GM18951 (cell line): ENCODE measurements around the gene ZNF778.

Experiments used
- POLR2A ChIP-seq: IDR thresholded peaks from 4 replicates; pipeline ENCODE4 v1.6.1; 2011; ENCODE audit warnings: mild to moderate bottlenecking; ENCODE audit not compliant: insufficient read length, insufficient read depth; ENCODE audit errors: extremely low read depth
- in situ Hi-C: fragments of 300-500 bp; cut with MboI; formaldehyde crosslinking; loops from one replicate; pipeline ENCODE4 v1.12.0; 2022; ENCODE audit warnings: low sequenced_read_pairs, mixed read lengths, inconsistent platforms; ENCODE audit not compliant: unreplicated experiment

Gene ZNF778

GRCh38 chr16:89202422-89203215 is 14.9 kb upstream of the ZNF778 start:
- no peak for TF ChIP-seq POLR2A
- in situ Hi-C loops, result loop anchor here (25.0 kb wide), 1 partner anchor 390 kb away; the partner anchor contains the start of genes APRT and CDT1

- no peak for TF ChIP-seq POLR2A
- in situ Hi-C loops, result loop anchor here (25.0 kb wide), 1 partner anchor 396 kb away; the partner anchor contains the start of genes APRT and CDT1
Observed at GRCh38 chr16:89207993-89208392, 9.5 kb upstream of the ZNF778 start.

- in situ Hi-C loops, result loop anchor here (25.0 kb wide), 1 partner anchor 397 kb away; the partner anchor contains the start of genes APRT and CDT1
- TF ChIP-seq POLR2A, result no peak
Observed at GRCh38 chr16:89209522-89210044, 7.9 kb upstream of the ZNF778 start.

GRCh38 chr16:89210165-89210903 is 7.2 kb upstream of the ZNF778 start:
- TF ChIP-seq POLR2A, result no peak
- in situ Hi-C loops, result loop anchor here (25.0 kb wide), 1 partner anchor 398 kb away; the partner anchor contains the start of genes APRT and CDT1

GRCh38 chr16:89210904-89211515 is 6.5 kb upstream of the ZNF778 start:
- in situ Hi-C loops, result loop anchor here (25.0 kb wide), 1 partner anchor 399 kb away; the partner anchor contains the start of genes APRT and CDT1
- TF ChIP-seq POLR2A, result no peak

DNA sequence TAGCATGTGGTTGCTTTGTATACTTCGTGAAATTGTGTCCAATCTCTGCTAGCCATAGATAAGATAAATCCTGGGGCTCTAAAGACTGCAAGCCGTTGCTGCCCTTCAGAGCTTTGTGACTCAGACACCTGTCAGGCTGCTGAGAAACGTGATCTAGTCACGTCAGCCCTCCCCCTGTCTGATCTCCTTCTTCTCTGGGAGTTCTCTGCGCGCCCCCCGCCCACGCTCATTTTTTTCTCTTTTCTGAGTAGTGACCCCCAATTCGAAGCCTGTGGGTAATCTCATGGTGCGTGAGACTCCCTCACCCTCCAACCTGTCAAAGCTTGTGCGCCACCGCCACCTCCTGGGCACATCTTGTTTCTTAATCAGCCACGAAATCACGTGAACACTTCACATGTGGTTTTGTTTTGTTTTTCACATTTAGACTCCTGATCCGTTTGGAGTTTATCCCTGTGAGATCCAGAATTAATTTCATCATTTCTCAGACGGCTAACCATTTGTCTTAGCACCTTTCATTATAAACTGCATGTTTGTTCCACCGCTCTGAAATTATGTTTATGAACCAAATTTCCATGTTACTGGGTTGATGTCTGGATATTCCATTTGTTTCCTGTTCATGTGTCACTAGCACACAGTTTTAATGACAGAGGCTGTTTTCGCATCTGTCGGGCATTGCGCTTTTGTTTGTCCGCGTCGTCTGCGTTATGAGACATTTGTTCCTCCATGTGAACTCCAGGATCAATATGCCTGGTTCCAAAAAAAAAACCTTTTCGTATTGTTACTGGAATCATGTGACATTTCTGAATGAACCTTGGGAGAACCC is 977 bp upstream of the ZNF778 start:
- no peak for TF ChIP-seq POLR2A
- in situ Hi-C loops, result loop anchor here (25.0 kb wide), 1 partner anchor 404 kb away; the partner anchor contains the start of genes APRT and CDT1

DNA sequence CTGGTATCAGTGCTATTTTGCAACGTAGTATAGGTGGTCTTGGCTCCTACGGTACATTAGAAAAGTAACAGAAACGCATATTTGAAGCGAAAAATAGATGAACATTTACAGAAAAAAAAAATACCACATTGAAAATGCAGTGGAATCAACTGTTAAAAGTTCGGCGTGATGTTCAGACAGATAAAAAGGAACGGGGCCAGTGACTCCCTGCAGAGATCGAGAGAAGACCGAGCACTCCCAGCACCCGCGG is 440 bp upstream of the ZNF778 start:
- no peak for TF ChIP-seq POLR2A
- in situ Hi-C loops, result loop anchor here (25.0 kb wide), 1 partner anchor 405 kb away; the partner anchor contains the start of genes APRT and CDT1

DNA sequence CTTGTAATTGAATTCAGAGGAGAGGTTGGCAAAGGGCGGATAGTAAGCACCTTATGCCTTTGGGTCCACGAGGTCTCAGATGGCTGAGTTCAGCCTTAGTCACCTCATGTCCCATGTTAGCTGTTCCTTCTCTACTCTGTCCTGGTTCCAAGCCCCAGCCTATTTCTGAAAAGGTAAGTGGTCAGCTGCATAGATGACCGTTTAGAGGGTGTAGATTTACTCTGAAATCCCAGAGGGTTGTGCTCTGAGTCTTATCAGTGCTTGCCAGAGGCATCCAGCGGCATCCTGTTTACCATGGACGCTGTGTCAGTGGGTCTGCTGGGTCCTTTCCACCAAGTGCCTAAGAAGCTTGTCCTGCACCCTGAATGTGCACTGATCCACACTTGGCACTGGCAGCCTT is 1.9 kb downstream of the ZNF778 start:
- no peak for TF ChIP-seq POLR2A
- in situ Hi-C loops, result loop anchor here (25.0 kb wide), 1 partner anchor 407 kb away; the partner anchor contains the start of genes APRT and CDT1

DNA sequence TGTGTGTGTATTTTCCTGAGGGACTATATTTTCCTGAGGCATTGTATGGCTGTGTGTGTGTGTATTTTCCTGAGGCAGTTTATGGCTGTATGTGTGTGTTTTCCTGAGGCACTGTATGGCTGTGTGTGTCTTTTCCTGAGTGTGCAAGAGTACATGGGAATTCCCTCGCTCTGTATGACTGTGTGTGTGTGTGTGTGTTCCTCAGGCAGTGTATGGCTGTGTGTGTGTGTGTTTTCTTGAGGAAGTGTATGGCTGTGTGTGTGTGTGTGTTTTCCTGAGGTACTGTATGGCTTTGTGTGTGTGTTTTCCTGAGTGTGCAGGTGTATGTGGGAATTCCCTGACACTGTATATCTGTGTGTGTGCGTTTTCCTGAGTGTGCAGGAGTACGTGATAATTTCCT is 4.1 kb downstream of the ZNF778 start:
- in situ Hi-C loops, result loop anchor here (25.0 kb wide), 1 partner anchor 409 kb away; the partner anchor contains the start of genes APRT and CDT1

DNA sequence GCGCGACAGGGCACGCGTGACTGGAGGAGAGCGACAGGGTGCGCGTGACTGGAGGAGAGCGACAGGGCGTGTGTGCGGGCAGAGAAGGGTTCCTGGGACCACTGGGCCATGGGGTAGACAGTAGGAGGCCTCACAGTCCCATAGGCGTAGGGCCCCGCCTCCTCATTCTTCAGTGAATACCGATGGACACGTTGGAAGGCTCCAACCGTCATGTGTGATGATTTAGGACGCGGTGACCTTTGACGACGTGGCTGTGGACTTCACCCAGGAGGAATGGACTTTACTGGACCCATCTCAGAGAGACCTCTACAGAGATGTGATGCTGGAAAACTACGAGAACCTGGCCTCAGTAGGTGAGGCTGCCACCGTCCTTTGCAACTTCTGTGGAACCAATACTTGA is 5.4 kb downstream of the ZNF778 start:
- TF ChIP-seq POLR2A, result no peak
- in situ Hi-C loops, result loop anchor here (25.0 kb wide), 1 partner anchor 411 kb away; the partner anchor contains the start of genes APRT and CDT1

More for the DNA sequence above, 4.1 kb downstream of the ZNF778 start:
- no peak for TF ChIP-seq POLR2A

- in situ Hi-C loops, result loop anchor here (25.0 kb wide), 1 partner anchor 412 kb away; the partner anchor contains the start of genes APRT and CDT1
- TF ChIP-seq POLR2A, result no peak
Observed at GRCh38 chr16:89224665-89225064, 7.2 kb downstream of the ZNF778 start.

GRCh38 chr16:89230255-89230654 is 12.8 kb downstream of the ZNF778 start:
- in situ Hi-C loops, result no loop called here
- no peak for TF ChIP-seq POLR2A
